GM19324 (cell line): ENCODE data around the gene SMOC1.

ENCODE experiments used
- ATAC-seq: cut with Tn5 transposase; IDR thresholded peaks from one replicate; pipeline ENCODE4 v1.9.1; 2021; ENCODE audit warnings: mild to moderate bottlenecking, moderate library complexity; ENCODE audit not compliant: unreplicated experiment, low FRiP score

SMOC1 gene

DNA sequence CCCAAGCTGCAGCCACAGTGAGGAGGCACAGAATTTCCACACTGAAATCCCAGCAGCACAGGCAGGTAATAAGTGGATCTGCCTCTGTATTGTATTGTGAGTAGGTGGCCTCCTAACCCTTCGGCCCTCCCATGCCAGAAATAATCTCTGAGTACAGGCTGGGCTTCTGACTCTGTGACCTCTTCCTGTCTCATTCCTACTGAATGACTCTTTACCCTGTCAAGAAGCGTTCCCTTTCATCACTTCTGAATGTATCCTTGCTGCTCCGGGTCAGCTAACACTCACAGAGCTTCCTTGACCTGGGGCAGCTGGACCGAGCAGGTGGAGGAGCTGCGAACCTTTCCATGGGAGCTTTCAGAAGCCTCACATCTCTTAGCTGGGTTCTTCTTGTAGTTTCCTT, 190.0 kb downstream of the SMOC1 start:
- no peak for ATAC-seq

DNA sequence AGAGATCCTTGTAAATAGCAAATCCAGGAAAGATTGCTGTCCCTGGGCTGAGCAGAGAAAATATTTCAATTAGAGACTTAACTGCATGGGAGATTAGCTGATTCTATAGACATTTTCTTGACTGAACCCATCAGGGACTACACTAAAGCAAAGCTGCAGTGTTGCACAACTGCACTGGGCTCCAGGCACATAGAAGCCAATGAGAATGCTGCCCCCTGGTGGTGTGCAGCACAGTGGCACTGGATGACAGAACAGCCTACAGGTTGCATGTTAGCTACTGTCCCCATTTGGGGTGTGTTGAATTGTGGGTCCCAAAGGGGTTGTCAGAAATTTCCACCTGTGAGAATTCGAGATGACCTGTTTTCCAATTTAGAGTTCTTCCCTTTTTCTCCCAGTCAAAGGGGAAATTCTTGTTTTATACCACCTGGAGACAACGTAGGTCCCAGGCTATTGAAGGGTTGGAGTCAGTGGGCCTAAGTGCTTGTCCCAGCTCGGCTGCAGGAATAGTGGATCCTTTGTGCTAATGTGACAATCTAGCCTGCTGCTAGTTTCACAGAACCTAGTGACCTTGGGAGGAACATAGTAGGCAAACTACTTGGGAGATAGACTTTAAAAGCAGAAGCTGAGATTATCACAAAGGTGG, 194.8 kb downstream of the SMOC1 start:
- no peak for ATAC-seq

DNA sequence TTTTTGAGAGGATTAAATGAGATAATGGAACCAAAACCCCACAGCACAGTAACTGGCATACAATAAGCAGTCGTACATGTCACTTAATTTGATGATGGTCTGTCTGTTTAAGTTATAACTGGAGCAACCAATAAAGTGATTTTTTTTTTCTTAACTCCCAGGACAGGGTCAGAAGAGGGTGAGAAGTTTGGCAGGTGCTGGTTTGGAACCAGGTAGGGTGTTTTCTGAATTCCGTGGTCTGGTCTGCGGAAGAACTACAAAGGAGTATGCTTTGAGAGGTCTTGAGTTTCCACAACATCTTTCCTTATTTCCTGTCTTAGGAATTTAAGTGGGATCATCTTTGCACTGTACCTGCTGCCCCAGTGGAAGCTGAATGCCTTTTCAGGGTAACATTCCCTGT, 197.8 kb downstream of the SMOC1 start:
- ATAC-seq = no peak

DNA sequence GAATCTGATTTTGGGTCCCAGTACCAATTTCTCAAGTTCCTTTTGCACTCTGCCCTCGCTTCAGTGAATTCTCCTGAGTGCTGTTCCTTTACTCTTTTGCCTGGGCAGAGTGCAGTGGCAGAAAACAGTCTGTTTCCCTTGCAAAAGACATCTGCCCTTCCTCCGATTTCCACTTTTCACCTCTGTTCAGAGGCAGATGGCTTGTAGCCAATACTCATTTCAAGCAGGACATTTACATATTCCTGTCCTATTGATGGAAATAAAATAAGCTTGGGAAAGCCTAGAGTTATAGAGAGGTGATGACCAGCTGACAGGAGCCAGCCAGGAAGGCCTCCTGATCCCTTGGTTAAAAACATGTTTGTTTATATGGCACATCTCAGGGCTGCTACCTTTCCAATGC, 198.5 kb downstream of the SMOC1 start:
- no peak for ATAC-seq

DNA sequence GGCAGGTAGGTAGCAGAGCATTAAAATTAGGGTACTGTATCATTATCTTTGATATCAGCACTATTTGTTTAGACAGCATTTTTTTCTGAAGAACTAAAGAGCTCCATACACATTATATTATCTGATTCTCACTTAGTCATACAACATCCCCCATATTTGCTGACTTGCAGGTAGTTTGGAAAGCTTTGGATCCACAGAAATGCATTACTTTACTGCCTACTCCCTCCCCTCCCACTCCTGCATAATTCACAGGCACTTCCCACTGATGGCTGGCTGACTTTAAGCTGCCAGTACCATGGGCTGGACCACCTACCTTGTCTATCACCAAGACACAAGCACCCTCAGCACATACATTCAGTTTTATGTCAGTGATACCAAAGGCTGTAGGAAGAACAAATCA, 199.1 kb downstream of the SMOC1 start:
- ATAC-seq = no peak

DNA sequence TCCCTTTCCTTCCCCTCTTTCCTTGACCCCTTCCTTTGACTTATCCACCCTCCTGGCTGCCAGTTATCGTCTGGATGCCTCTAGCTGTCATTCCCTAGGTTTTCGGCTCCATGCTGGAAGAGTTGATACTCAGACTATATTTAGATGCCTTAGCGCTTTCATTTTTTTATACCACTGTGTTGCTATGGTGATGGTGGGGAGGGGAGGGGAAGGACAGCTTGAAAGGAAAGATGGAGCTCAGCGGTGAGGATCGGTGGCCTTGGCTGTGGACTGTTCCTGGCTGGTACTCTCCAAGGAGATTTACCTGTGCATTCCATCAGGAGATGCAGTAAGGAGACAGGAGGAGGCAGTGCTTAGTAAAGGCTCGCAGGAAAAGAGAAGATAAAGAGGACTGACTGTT, 200.9 kb downstream of the SMOC1 start:
- no peak for ATAC-seq
